Erythroblast (primary cell): ENCODE measurements around the gene HSD17B14.
"Not testable (repeated sequence)": the region's sequence is repeated elsewhere in the genome, so short reads cannot be mapped to it uniquely, and the experiment has no call there.

Experiments
- DNase-seq, 2 experiments: peaks; one replicate each; lab custom pipeline; 2025; lab: John Stamatoyannopoulos, UW
- GATA1 ChIP-seq: IDR thresholded peaks from 2 replicates; pipeline ENCODE4 v1.6.1; 2011; ENCODE audit warnings: low read depth, mild to moderate bottlenecking, control low read depth, low read length, moderate library complexity
- POLR2A ChIP-seq: IDR thresholded peaks from 2 replicates; pipeline ENCODE4 v1.6.1; 2011; ENCODE audit warnings: mild to moderate bottlenecking, low read length

The HSD17B14 gene

DNA sequence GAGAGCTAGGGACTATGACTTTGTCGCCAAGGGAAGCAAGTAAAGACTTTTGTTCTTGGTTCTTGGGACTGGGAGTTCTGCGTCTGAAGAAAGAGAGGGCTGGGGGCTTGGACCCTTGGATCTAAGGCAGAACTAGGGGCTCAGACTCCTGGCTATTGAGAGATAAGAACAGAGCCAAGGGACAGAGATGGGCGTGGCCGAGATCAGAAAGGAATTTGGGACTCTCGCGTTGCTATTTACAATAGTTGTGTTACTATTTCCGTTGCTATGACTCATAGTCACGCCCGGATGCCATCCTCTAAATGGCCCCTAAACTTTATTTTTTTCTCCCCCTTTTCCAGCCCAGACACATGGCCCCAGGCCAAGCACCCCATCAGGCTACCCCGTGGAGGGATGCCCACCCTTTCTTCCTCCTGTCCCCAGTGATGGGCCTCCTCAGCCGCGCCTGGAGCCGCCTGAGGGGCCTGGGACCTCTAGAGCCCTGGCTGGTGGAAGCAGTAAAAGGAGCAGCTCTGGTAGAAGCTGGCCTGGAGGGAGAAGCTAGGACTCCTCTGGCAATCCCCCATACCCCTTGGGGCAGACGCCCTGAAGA, 36.7 kb upstream of the HSD17B14 start:
- no peak for TF ChIP-seq GATA1
- TF ChIP-seq POLR2A: no peak
- DNase-seq: peak; percentile 95

- TF ChIP-seq GATA1: no peak
- TF ChIP-seq POLR2A: peak; percentile 100
- peak; percentile 99 to 100 for DNase-seq
These were observed 36.0 kb upstream of the HSD17B14 start, which contains the start of gene PPP1R15A for GRCh38 chr19:48872182-48872883. Gene PPP1R15A, plus strand, starts transcription at chr19:48872421. Its CDS starts 813 bp downstream, at chr19:48873234.

DNA sequence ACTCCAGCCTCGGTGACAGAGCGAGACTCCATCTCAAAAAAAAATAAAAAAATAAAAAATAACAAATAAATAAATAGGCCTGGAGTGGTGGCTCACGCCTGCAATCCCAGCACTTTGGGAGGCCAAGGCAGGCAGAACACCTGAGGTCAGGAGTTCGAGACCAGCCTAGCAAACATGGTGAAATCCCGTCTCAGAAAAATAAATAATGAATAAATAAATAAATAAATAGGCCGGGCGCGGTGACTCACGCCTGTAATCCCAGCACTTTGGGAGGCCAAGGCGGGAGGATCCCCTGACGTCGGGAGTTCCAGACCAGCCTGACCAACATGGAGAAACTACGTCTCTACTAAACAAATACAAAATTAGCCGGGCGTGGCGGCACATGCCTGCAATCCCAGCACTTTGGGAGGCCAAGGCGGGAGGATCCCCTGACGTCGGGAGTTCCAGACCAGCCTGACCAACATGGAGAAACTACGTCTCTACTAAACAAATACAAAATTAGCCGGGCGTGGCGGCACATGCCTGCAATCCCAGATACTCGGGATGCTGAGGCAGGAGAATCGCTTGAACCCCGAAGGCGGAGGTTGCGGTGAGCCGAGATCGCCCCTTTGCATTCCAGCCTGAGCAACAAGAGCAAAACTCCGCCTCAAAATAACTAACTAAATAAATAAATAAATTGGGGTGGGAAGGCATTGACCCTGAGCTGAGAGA, 35.3 kb upstream of the HSD17B14 start:
- not testable (repeated sequence) for DNase-seq

DNA sequence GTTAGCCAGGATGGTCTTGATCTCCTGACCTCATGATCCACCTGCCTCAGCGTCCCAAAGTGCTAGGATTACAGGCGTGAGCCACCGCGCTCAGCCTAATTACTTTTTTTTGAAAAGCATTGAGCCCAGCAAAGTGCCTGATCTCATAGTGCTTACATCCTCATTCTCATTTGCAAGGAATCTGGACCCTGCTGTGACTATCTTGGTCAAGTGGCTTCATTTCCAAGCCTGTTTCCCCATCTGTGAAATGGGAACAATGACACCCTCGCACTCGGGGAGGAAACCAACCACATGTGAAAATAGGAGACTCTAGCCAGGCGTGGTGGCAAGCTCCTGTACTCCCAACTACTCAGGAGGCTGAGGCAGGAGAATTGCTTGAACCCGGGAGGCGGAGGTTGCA, 33.8 kb upstream of the HSD17B14 start:
- DNase-seq: no peak
- TF ChIP-seq POLR2A (no peak), GATA1 (no peak)

- DNase-seq: no peak
- no peak for TF ChIP-seq GATA1
- TF ChIP-seq POLR2A: no peak
These were observed 32.0 kb upstream of the HSD17B14 start, which contains the start of gene PLEKHA4 for GRCh38 chr19:48868114-48868886. Gene PLEKHA4, minus strand, starts transcription at chr19:48868617. Its CDS starts 997 bp downstream, at chr19:48867620.

DNA sequence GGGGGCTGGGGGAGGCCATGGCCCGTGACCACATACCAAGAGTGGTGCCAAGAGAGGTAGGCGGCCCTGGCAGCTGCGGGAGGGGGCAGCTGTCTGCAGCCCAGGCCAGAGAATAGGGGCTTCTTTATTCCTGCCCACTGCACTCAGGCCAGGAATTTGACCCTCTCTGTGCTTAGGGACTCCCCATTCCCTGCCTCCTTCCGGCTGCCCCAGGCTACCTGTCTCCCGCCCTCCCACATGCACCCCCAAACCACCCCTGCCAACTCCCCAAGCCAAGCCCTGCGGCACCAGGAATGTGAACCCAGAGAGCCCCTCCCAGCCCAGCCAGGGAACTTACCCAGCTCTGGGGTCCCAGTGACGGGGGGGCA, 31.4 kb upstream of the HSD17B14 start:
- no peak for TF ChIP-seq GATA1
- no peak for TF ChIP-seq POLR2A
- DNase-seq: no peak

DNA sequence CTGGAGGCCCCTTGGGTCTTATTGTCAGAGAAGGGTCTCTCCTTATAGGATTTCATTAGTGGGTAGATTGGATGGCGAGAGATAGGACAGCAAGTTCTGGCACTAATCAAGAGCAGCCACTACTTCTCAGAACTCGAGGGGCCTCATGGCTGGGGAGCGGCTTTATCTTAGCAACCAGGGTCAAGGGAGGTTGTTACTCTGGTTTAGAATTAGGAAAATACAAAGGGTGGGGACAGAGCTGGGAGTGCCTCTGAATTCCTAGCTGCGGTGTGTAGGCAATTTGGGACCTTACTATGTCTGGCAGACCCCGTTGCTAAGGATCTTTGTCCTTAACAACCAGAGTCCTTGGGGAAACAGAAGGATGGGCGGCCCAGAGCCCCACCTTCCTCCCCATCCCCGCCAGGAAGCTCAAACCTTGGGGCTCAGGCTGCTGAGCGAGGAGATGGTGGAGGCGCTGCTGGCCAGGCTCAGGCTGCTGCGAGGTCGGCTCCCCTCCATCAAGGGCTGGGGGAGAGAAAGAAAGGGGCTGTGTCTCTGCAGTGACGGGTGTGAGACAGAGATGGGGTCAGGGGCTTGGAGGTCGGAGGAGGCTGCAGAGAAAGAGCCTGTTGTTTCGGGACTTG, 30.9 kb upstream of the HSD17B14 start:
- peak; percentile 24 for TF ChIP-seq POLR2A
- no peak for TF ChIP-seq GATA1

DNA sequence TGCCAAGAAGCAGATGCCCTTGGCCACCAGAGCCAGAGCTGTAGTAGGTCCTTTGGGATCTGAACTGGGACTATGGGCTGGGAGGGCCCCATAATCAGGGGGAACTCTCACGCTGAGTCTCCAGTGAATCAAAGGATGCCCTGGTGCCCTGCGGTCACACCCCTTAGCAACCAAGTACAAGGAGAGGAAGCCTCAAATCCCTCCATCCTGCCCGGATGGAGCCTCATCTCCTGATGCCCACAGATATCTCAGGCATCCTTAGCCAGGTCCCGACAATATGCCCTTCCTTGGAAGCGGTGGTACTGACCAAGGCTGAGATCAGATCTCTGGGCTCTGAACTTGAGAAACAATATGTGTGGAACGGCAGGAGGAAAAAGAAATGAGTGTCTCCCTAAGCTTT, 30.4 kb upstream of the HSD17B14 start:
- no peak for DNase-seq
- TF ChIP-seq POLR2A (no peak), GATA1 (no peak)

More for the DNA sequence above, 30.9 kb upstream of the HSD17B14 start:
- DNase-seq: peak; percentile 85 to 87

DNA sequence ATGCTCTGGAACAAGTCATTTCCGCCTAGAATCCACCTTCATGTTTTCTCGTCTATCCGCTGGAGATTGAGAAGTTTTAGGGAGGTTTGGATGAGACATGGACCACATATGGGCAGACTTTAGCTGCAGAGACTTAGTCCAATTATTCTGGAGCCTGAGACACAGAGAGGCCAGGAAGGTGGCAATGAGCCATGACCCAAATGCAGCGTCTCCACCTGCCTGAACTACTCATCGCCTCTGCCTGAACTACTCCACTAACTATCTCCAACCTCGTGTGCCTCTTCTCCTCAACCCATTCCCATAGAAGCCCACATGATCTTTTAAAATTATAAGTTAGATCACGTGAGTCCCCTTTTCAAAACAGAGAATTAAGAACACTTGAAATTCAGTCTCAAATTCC, 26.5 kb upstream of the HSD17B14 start:
- DNase-seq: no peak
- TF ChIP-seq GATA1: no peak
- no peak for TF ChIP-seq POLR2A

GRCh38 chr19:48861313-48861712, 25.0 kb upstream of the HSD17B14 start:
- DNase-seq: no peak
- TF ChIP-seq GATA1: no peak
- no peak for TF ChIP-seq POLR2A

DNA sequence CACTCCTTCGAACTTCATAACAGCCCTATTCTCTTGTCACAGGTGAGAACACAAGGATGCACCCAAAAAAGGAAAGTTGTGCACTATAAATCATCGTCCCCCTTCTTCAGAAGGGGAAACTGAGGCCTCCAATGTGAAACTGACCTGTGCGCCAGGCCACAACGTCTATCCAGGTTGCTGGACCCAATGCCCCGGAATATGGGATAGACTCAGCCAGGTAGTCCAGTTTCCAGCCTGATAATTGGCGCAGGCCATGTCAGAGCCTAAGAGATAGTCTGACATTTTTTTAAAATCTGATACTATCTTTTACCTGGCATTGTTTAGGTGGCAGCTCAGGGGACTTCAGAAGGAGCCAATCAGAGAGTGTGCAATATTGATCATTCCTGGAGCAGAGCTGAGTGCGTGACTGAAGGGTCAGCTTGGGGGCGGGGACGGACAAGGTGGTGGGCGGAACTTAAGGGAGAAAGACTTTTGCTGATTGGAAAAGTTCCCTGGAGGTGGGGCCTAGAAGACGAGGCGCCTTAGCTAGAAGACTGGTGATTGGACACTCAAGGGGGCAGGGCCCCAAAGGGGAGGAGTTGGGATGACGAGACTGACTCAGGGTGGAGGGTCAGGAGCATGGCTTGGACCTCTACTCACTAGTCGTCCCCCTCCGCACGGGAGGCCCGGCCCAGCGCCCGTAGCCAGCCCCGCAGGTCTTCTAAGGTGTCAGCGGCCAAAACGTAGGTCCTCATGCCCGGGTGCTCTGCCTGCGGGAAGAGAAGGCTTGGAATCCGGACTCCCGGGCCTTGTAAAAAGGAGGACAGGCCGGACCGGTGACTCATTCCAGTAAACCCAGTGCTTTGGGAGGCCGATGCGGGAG, 23.7 kb upstream of the HSD17B14 start:
- DNase-seq: peak in 1 of 2 experiments; percentile 78
- TF ChIP-seq POLR2A (peak; percentile 19), GATA1 (no peak)
